ENCODE data around the gene ARHGEF28.

ARHGEF28 gene

GRCh38 chr5:73796164-73797131 is 170.5 kb downstream of the ARHGEF28 start:
- H3K27me3 ChIP-seq (ENCODE audit: control insufficient read depth, insufficient read depth, low read length), result no peaks in the 10 kb centered on the region
- H3K4me3 ChIP-seq (ENCODE audit: low read length), result no peak overlapping the region
- no peaks in the 10 kb centered on the region for H3K9me3 ChIP-seq (ENCODE audit: control insufficient read depth, insufficient read depth, low read length)
- H3K36me3 ChIP-seq (ENCODE audit: control insufficient read depth, insufficient read depth, low read length), result no peaks in the 10 kb centered on the region
- no peaks in the 10 kb centered on the region for H3K4me1 ChIP-seq (ENCODE audit: control insufficient read depth, insufficient read depth, low read length)
- H3K27ac ChIP-seq (ENCODE audit: low read length), result no peak overlapping the region
- WGBS (ENCODE audit: insufficient coverage, insufficient read length), result no CpG with 5 or more reads among the region's 11 CpGs
- DNase-seq (ENCODE audit: low read depth, low spot score), result no peak

DNA sequence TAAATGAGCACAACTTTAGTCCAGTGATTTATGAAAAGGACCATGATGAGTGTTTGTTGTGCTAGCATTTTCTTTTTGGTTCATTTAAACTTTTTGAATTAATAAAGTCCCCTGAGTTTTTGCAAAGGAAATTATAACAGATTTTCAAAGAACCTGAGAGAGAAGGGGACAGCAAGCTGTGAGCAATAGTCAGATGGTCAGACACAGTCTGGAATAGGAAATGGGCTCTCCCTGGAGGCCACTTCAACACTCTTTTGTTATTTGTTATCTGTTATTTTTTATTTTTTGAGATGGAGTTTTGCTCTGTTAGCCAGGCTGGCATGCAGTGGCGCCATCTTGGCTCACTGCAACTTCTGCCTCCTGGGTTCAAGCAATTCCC is 171.1 kb downstream of the ARHGEF28 start:
- no peak overlapping the region for H3K27ac ChIP-seq (ENCODE audit: low read length)
- DNase-seq (ENCODE audit: low read depth, low spot score), result no peak
- WGBS (ENCODE audit: insufficient coverage, insufficient read length), result no CpG with 5 or more reads among the region's 1 CpG
- H3K36me3 ChIP-seq (ENCODE audit: control insufficient read depth, insufficient read depth, low read length), result no peaks in the 10 kb centered on the region
- H3K4me3 ChIP-seq (ENCODE audit: low read length), result no peak overlapping the region
- H3K9me3 ChIP-seq (ENCODE audit: control insufficient read depth, insufficient read depth, low read length), result no peaks in the 10 kb centered on the region
- H3K27me3 ChIP-seq (ENCODE audit: control insufficient read depth, insufficient read depth, low read length), result no peaks in the 10 kb centered on the region
- H3K4me1 ChIP-seq (ENCODE audit: control insufficient read depth, insufficient read depth, low read length), result no peaks in the 10 kb centered on the region

DNA sequence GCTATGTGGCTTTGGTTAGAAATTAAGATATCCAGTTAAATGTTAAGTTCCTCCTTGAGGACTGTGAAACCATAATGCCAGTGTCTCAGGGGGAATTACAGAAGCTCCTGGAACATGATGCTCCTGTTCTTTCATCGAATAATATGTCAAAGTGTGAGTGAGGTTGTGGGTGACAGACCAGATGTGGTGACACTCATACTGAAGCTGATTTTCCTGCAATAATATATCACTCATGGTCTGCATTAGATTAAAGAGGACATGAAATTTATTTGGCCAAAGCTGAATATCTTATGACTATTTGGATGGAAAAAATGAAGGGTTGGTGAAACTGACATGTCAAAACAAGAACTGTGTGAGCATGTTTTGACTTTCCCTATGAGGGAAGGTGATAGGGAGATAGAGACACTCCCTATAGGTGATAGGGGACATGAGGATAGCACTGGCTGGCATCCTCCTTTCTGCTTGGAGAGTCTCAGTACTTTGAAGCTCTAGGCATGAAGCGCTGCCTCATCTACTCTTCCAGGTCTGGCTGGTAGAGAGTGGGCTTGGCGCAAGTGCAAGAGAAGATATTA is 173.5 kb downstream of the ARHGEF28 start:
- Histone ChIP-seq H3K4me3 (ENCODE audit: low read length) (no peak overlapping the region), H3K27me3 (ENCODE audit: control insufficient read depth, insufficient read depth, low read length) (no peaks in the 10 kb centered on the region), H3K4me1 (ENCODE audit: control insufficient read depth, insufficient read depth, low read length) (no peaks in the 10 kb centered on the region), H3K36me3 (ENCODE audit: control insufficient read depth, insufficient read depth, low read length) (no peaks in the 10 kb centered on the region), H3K27ac (ENCODE audit: low read length) (no peak overlapping the region), H3K9me3 (ENCODE audit: control insufficient read depth, insufficient read depth, low read length) (no peaks in the 10 kb centered on the region)
- DNase-seq (ENCODE audit: low read depth, low spot score), result no peak
- no CpG with 5 or more reads among the region's 3 CpGs for WGBS (ENCODE audit: insufficient coverage, insufficient read length)

DNA sequence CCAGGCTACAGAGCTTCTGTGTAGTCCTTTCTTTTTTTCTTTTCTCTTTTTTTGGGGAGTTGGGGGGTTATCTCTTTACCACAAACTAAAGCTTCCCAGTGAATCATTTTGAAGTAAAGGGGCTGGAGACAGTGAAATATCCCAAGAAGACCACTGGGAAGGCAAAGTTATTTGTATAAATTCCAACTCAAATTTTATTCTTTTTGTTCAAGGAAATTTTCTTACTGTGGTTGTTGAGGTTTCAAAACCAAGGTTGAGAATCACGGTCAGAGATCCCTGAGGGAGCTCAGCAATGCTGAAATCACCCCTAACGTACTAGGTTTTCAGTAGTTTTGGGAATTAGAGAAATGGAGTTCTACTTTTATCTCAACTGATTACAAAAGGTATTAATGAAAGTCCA is 175.7 kb downstream of the ARHGEF28 start:
- no peaks in the 10 kb centered on the region for H3K36me3 ChIP-seq (ENCODE audit: control insufficient read depth, insufficient read depth, low read length)
- WGBS (ENCODE audit: insufficient coverage, insufficient read length), result no CpG with 5 or more reads among the region's 2 CpGs

GRCh38 chr5:73805449-73805848 is 179.5 kb downstream of the ARHGEF28 start:
- Histone ChIP-seq H3K4me1 (ENCODE audit: control insufficient read depth, insufficient read depth, low read length) (no peaks in the 10 kb centered on the region), H3K27ac (ENCODE audit: low read length) (no peak overlapping the region), H3K36me3 (ENCODE audit: control insufficient read depth, insufficient read depth, low read length) (no peaks in the 10 kb centered on the region), H3K4me3 (ENCODE audit: low read length) (no peak overlapping the region), H3K9me3 (ENCODE audit: control insufficient read depth, insufficient read depth, low read length) (no peaks in the 10 kb centered on the region), H3K27me3 (ENCODE audit: control insufficient read depth, insufficient read depth, low read length) (no peaks in the 10 kb centered on the region)
- WGBS (ENCODE audit: insufficient coverage, insufficient read length), result no CpG with 5 or more reads among the region's 3 CpGs
- no peak for DNase-seq (ENCODE audit: low read depth, low spot score)

More for the DNA sequence above, 175.7 kb downstream of the ARHGEF28 start:
- Histone ChIP-seq H3K27ac (ENCODE audit: low read length) (no peak overlapping the region), H3K9me3 (ENCODE audit: control insufficient read depth, insufficient read depth, low read length) (no peaks in the 10 kb centered on the region), H3K4me1 (ENCODE audit: control insufficient read depth, insufficient read depth, low read length) (no peaks in the 10 kb centered on the region), H3K27me3 (ENCODE audit: control insufficient read depth, insufficient read depth, low read length) (no peaks in the 10 kb centered on the region), H3K4me3 (ENCODE audit: low read length) (no peak overlapping the region)
- no peak for DNase-seq (ENCODE audit: low read depth, low spot score)

DNA sequence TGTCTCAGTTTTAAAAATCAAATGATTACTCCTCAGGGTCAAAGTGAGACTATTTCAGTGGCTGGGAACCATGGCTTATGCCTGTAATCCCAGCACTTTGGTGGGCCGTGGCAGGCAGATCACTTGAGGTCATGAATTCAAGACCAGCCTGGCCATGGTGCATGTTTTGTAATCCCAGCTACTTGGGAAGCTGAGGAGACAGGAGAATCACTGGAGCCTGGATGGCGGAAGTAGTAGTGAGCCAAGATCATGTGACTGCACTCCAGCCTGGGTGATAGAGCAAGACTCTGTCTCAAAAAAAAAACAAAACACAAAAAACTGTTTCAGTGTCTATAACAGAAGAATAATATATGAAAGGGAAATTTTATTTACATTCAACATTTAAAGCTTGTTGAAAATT is 182.9 kb downstream of the ARHGEF28 start:
- Histone ChIP-seq H3K36me3 (ENCODE audit: control insufficient read depth, insufficient read depth, low read length) (no peaks in the 10 kb centered on the region), H3K4me3 (ENCODE audit: low read length) (no peak overlapping the region), H3K27me3 (ENCODE audit: control insufficient read depth, insufficient read depth, low read length) (no peaks in the 10 kb centered on the region), H3K9me3 (ENCODE audit: control insufficient read depth, insufficient read depth, low read length) (no peaks in the 10 kb centered on the region), H3K4me1 (ENCODE audit: control insufficient read depth, insufficient read depth, low read length) (no peaks in the 10 kb centered on the region), H3K27ac (ENCODE audit: low read length) (no peak overlapping the region)
- WGBS (ENCODE audit: insufficient coverage, insufficient read length), result no CpG with 5 or more reads among the region's 2 CpGs
- DNase-seq (ENCODE audit: low read depth, low spot score), result no peak

GRCh38 chr5:73810429-73810828 is 184.4 kb downstream of the ARHGEF28 start:
- no peaks in the 10 kb centered on the region for H3K27me3 ChIP-seq (ENCODE audit: control insufficient read depth, insufficient read depth, low read length)
- H3K27ac ChIP-seq (ENCODE audit: low read length), result no peak overlapping the region
- no peaks in the 10 kb centered on the region for H3K9me3 ChIP-seq (ENCODE audit: control insufficient read depth, insufficient read depth, low read length)
- no peak overlapping the region for H3K4me3 ChIP-seq (ENCODE audit: low read length)
- no peaks in the 10 kb centered on the region for H3K4me1 ChIP-seq (ENCODE audit: control insufficient read depth, insufficient read depth, low read length)
- WGBS (ENCODE audit: insufficient coverage, insufficient read length), result no CpG with 5 or more reads among the region's 3 CpGs
- H3K36me3 ChIP-seq (ENCODE audit: control insufficient read depth, insufficient read depth, low read length), result no peaks in the 10 kb centered on the region
- no peak for DNase-seq (ENCODE audit: low read depth, low spot score)

- no peak overlapping the region for H3K4me3 ChIP-seq (ENCODE audit: low read length)
- H3K27me3 ChIP-seq (ENCODE audit: control insufficient read depth, insufficient read depth, low read length), result no peaks in the 10 kb centered on the region
- no peak overlapping the region for H3K27ac ChIP-seq (ENCODE audit: low read length)
- no peaks in the 10 kb centered on the region for H3K9me3 ChIP-seq (ENCODE audit: control insufficient read depth, insufficient read depth, low read length)
- no CpG with 5 or more reads among the region's 6 CpGs for WGBS (ENCODE audit: insufficient coverage, insufficient read length)
- no peaks in the 10 kb centered on the region for H3K36me3 ChIP-seq (ENCODE audit: control insufficient read depth, insufficient read depth, low read length)
- DNase-seq (ENCODE audit: low read depth, low spot score), result no peak
- H3K4me1 ChIP-seq (ENCODE audit: control insufficient read depth, insufficient read depth, low read length), result no peaks in the 10 kb centered on the region
Measured at GRCh38 chr5:73812457-73812856, 186.5 kb downstream of the ARHGEF28 start.

- no peak overlapping the region for H3K27ac ChIP-seq (ENCODE audit: low read length)
Measured at GRCh38 chr5:73812962-73813588, 187.1 kb downstream of the ARHGEF28 start.

GRCh38 chr5:73814233-73814846 is 188.3 kb downstream of the ARHGEF28 start:
- no peak overlapping the region for H3K4me3 ChIP-seq (ENCODE audit: low read length)
- DNase-seq (ENCODE audit: low read depth, low spot score), result no peak
- no peaks in the 10 kb centered on the region for H3K9me3 ChIP-seq (ENCODE audit: control insufficient read depth, insufficient read depth, low read length)
- H3K36me3 ChIP-seq (ENCODE audit: control insufficient read depth, insufficient read depth, low read length), result no peaks in the 10 kb centered on the region
- no peak overlapping the region for H3K27ac ChIP-seq (ENCODE audit: low read length)
- H3K27me3 ChIP-seq (ENCODE audit: control insufficient read depth, insufficient read depth, low read length), result no peaks in the 10 kb centered on the region
- no peaks in the 10 kb centered on the region for H3K4me1 ChIP-seq (ENCODE audit: control insufficient read depth, insufficient read depth, low read length)
- no CpG with 5 or more reads among the region's 8 CpGs for WGBS (ENCODE audit: insufficient coverage, insufficient read length)

More at GRCh38 chr5:73812962-73813588, 187.1 kb downstream of the ARHGEF28 start:
- WGBS (ENCODE audit: insufficient coverage, insufficient read length), result no CpG with 5 or more reads among the region's 9 CpGs
- DNase-seq (ENCODE audit: low read depth, low spot score), result no peak
- no peaks in the 10 kb centered on the region for H3K4me1 ChIP-seq (ENCODE audit: control insufficient read depth, insufficient read depth, low read length)
- H3K9me3 ChIP-seq (ENCODE audit: control insufficient read depth, insufficient read depth, low read length), result no peaks in the 10 kb centered on the region
- H3K27me3 ChIP-seq (ENCODE audit: control insufficient read depth, insufficient read depth, low read length), result no peaks in the 10 kb centered on the region
- no peaks in the 10 kb centered on the region for H3K36me3 ChIP-seq (ENCODE audit: control insufficient read depth, insufficient read depth, low read length)
- no peak overlapping the region for H3K4me3 ChIP-seq (ENCODE audit: low read length)
